H54 (cell line): Measurements from ENCODE around the gene DTX3L.
"Not testable (repeated sequence)": the region's sequence is repeated elsewhere in the genome, so short reads cannot be mapped to it uniquely, and the experiment has no call there.

ENCODE experiments used
- DNase-seq: peaks from one replicate; pipeline ENCODE4 v3.0.0; 2011; ENCODE audit warnings: low spot score, mixed read lengths; ENCODE audit not compliant: insufficient read length
- FAIRE-seq: peaks from 3 replicates; lab custom pipeline; 2011; peaks lifted over from hg19 to GRCh38; lab: Jason Lieb, UNC
- POLR2A ChIP-seq: IDR thresholded peaks from 2 replicates; pipeline ENCODE4 v1.6.1; 2011; ENCODE audit warnings: low read depth, mild to moderate bottlenecking, low read length

DTX3L gene

DNA sequence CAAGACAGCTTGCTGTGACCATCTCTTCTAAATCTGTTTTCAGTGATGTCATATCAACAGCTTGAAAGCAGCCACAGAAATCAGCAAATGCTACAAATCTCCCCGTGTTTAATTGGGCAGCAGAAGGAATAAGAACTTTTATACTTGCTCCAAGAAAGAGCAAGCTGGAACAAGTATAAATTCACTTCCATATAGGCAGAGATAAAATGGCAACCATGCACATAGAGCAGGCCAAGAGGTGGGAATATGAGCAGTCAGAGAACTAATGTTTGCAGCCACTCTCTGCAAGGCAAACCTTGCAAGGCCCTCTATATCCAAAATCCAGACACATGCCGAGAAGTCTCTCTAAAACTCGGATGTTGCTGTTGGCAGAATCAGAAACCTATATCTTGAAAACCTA lies 16.1 kb upstream of the DTX3L start:
- no peak for TF ChIP-seq POLR2A
- DNase-seq (no peak), FAIRE-seq (no peak)

DNA sequence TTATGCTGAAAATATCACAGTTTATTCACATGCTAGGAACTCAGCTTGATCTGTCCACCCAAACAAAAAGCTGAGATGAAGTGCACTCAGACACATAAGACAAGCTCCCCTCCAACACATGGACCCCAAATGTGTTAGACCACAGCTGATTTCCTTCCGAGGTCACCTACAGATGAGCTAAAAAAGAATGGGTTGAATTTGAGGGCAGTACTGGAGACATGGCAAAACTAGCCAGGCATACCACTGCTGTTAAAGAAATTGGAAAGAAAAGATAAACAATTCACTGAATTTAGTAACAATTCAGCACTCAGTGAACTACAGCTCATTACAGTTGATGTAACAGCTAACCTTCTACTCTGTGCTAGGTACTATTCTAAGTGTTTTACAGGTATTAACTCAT lies 15.5 kb upstream of the DTX3L start:
- DNase-seq (no peak), FAIRE-seq (no peak)
- no peak for TF ChIP-seq POLR2A

GRCh38 chr3:122553171-122553570 lies 11.0 kb upstream of the DTX3L start:
- no peak for DNase-seq
- TF ChIP-seq POLR2A, result no peak
- FAIRE-seq, result no peak

DNA sequence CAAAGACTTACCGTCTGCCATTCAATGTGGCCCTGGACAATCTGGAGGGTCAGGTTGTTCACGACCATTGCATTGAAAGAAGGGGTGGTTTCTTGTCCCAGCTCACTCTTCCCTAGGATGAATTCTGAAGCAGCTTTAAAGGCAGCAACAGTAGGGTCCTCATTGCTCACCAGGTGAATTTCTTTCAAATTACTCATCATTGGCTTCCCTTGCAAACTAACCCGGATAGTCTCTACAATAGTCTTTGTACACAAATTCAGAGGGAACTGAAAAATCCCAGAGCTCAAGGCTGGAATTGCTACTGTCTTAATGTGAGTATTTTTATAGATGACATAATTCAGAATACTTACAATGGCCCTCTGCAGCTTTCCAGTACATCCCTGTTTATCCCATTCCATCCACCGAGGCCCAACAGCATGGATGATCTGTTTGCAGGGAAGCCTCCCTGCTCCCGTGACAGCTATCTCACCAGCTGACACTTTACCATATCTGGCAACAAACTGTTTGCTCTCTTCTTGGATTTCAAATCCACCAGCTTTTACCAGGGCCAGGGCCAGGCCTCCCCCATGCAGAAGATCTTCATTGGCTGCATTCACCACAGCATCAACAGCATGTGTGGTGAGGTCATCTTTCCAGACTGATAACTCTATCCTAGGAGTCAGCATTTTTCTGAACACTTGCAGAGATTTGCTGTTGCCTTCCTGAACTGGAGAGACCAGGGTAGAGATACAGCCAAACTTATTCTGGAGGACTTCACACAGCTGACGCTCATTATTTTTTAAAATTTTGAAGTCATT lies 8.7 kb upstream of the DTX3L start:
- DNase-seq (peak; percentile 29), FAIRE-seq (peak; percentile 38)
- TF ChIP-seq POLR2A, result no peak

GRCh38 chr3:122557356-122557755 lies 6.8 kb upstream of the DTX3L start:
- TF ChIP-seq POLR2A, result no peak
- no peak for FAIRE-seq
- DNase-seq, result no peak

DNA sequence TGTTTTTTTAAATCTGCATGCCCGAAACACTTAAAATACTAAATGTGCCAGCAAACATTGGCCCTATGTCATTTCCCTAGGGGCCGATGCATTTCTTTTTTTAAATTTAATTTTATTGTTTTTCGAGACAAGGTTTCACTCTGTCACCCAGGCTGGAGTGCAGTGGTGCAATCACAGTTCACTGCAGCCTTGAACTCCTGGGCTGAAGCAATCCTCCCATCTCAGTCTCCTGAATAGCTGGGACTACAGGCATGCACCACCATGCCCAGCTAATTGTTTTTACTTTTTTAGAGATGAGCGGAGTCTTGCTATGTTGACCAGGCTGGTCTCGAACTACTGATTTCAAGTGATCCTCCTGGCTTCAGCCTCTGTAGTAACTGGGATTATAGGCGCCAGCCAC lies 5.5 kb upstream of the DTX3L start:
- TF ChIP-seq POLR2A, result no peak
- FAIRE-seq (no peak), DNase-seq (no peak)

DNA sequence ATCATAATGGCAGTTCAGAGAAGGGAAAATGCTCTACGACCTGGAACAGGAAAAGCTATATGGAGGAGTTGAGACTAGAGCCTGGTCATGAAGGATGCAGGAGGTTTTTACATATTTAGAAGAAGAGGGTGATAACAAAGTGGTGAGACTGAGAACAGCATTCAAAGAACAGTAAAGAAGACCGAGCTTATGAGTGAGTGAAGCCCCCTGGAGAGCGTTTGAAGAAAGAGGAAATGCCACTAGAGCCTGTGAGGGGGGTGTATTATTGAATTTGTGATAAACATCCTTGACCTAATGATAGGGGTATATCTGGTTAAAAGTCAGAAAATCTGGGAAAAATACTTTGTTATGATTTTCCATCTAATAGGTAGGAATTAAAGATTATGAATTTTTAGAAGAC lies 4.2 kb upstream of the DTX3L start:
- FAIRE-seq (no peak), DNase-seq (no peak)
- TF ChIP-seq POLR2A, result no peak

DNA sequence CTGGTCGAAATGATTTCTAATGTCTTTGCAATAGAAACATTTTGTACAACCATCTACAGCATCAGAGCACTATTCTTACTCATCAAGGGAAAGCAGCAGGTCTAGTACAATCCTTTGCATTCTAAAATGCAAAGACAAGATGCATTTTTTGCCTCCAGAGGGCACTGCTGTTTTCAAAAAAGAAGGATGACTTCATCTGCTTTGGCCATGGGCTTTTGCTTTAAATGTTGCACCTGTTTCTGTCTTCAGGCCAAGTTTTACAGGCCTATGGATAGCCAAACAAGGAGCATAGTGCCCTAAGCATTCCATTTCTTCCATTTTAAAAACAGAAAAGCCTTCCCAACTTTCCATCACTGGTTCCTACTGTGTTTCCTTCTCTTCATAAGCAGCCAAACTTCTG lies 3.5 kb upstream of the DTX3L start:
- TF ChIP-seq POLR2A, result no peak
- DNase-seq, result peak; percentile 26
- peak; percentile 86 for FAIRE-seq

GRCh38 chr3:122562923-122563716 lies 1.0 kb upstream of the DTX3L start:
- no peak for FAIRE-seq
- TF ChIP-seq POLR2A, result no peak
- no peak for DNase-seq

DNA sequence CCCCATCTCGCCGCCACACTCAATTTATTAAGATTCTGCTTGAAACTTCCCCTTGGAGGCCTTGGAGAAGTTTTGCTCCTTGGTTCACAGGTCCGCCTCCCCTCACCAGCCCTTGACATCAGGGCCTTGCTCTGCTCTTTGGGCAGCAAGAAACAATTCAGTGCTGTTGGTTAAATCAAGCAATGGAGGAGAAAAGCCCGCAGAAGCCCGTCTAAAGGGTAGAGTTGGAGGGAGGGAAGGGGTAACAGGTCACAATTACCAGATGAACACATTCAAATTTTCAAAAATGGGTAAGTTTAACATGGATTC lies 467 bp upstream of the DTX3L start:
- TF ChIP-seq POLR2A, result no peak
- DNase-seq (no peak), FAIRE-seq (no peak)

- DNase-seq, FAIRE-seq: not testable (repeated sequence)
Observed at GRCh38 chr3:122568131-122568530, 4.0 kb downstream of the DTX3L start.

GRCh38 chr3:122568755-122569154 lies 4.6 kb downstream of the DTX3L start:
- no peak for FAIRE-seq
- DNase-seq, result no peak
- no peak for TF ChIP-seq POLR2A

GRCh38 chr3:122572940-122573412 lies 8.8 kb downstream of the DTX3L start:
- peak; percentile 97 for FAIRE-seq
- TF ChIP-seq POLR2A, result no peak
- peak; percentile 33 for DNase-seq

DNA sequence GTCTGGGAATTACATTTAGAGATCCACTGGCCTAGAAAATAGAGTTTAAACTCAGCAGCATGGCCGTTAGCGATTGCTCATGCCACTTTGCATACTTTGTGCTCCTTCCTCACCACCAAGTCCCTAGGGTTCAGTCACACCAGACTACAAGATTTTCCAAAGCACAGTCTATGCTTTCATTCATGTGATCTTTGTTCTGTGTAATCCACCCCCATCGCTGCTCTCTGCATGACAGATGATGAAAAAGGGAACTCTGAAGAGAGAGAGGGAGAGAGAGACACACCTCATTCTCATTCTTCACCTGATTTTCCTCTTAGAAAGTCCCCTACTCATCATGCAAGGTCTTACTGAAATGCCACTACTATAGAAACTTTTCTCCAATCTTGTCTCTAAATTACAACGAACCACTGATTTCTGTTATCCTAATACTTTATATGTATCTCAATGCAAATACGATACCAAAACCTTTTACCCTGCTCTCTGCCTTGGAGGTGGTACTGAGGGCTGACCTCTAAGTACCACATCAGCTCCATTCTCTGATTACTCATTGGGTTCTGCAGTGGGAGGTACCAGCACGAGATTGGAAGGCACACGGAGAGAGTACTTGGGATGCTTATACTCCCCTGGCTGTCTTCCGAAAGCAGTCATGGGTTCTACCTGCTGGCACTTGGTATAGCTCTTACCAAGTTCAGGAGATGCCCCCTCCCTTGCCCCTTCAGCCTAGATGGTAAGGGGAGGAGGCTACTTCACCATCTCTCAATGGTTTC lies 12.2 kb downstream of the DTX3L start:
- FAIRE-seq (no peak), DNase-seq (no peak)
- no peak for TF ChIP-seq POLR2A
